Fibroblast of villous mesenchyme (primary cell): Measurements from ENCODE around the gene SPATA46. TPM values are rescaled to one million over a fixed set of nuclear protein-coding genes. Genes with fewer than 3 reads are reported as not detected.

ENCODE experiments used
- DNase-seq: peaks from one replicate; pipeline ENCODE4 v3.0.0-alpha.2; 2010; ENCODE audit warnings: low read depth
- H3K4me3 ChIP-seq: 2 replicates; pipeline ENCODE4 v1.5.1; 2011; ENCODE audit warnings: low read depth, mild to moderate bottlenecking, low read length
- small RNA-seq: library from RNA; depleted of rRNA; stranded (forward); fragments of <200 nt; gene quantifications from one replicate; pipeline ENCODE3, GENCODE V24; 2012
- total RNA-seq: library from RNA; depleted of rRNA; stranded (reverse); fragments of >200 nt; gene quantifications from 2 replicates; pipeline ENCODE4 v1.2.3, GENCODE V29; 2012
- TF ChIP-seq, protein P1 (sequence below): IDR thresholded peaks from 2 replicates; pipeline ENCODE4 v1.5.1; 2012; ENCODE audit warnings: low read depth, mild to moderate bottlenecking, low read length; ENCODE audit not compliant: insufficient read depth

Gene SPATA46
- total RNA-seq, 1 donor = not detected

DNA sequence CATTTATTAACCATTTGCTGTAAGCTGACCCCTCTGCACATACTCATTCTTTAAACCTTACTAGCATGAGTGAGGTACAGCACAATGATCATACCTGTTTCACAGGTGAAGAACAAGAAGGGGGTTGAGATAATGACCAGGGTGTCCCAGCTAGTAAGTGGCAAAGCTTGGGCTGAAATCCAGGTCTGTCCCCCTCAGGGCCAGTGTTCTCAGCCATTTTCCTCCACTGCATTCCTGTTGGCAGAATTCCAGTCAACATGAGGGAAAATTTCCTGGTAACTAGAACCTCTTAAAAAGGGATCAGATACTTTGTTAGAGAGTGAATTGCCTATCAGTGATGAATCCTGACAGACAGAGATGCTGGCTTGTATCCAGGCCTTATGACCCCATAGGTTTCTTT lies 48.1 kb downstream of the SPATA46 start:
- H3K4me3 ChIP-seq = no peak overlapping the region
- DNase-seq = no peak
- TF ChIP-seq, protein P1, sequence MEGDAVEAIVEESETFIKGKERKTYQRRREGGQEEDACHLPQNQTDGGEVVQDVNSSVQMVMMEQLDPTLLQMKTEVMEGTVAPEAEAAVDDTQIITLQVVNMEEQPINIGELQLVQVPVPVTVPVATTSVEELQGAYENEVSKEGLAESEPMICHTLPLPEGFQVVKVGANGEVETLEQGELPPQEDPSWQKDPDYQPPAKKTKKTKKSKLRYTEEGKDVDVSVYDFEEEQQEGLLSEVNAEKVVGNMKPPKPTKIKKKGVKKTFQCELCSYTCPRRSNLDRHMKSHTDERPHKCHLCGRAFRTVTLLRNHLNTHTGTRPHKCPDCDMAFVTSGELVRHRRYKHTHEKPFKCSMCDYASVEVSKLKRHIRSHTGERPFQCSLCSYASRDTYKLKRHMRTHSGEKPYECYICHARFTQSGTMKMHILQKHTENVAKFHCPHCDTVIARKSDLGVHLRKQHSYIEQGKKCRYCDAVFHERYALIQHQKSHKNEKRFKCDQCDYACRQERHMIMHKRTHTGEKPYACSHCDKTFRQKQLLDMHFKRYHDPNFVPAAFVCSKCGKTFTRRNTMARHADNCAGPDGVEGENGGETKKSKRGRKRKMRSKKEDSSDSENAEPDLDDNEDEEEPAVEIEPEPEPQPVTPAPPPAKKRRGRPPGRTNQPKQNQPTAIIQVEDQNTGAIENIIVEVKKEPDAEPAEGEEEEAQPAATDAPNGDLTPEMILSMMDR = no peak

DNA sequence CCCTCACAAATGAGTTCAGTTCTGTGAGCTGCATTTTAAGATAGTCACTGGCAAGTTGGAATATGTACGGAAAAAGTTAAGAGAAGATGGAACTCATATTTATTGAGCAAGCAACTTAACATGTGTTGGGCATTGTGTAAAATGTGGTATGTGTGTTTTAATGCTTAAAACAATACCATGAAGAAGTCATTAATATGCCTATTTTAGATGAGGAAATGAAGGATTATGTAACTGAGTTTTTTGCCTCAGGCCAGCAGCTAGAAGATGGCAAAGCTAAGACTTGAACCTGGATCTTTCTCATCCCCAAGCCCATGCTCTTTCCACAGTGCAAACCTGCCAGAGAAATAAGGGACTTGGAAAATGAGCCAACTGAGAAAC lies 48.9 kb downstream of the SPATA46 start:
- DNase-seq = no peak
- H3K4me3 ChIP-seq = no peak overlapping the region
- TF ChIP-seq, protein P1 = no peak

DNA sequence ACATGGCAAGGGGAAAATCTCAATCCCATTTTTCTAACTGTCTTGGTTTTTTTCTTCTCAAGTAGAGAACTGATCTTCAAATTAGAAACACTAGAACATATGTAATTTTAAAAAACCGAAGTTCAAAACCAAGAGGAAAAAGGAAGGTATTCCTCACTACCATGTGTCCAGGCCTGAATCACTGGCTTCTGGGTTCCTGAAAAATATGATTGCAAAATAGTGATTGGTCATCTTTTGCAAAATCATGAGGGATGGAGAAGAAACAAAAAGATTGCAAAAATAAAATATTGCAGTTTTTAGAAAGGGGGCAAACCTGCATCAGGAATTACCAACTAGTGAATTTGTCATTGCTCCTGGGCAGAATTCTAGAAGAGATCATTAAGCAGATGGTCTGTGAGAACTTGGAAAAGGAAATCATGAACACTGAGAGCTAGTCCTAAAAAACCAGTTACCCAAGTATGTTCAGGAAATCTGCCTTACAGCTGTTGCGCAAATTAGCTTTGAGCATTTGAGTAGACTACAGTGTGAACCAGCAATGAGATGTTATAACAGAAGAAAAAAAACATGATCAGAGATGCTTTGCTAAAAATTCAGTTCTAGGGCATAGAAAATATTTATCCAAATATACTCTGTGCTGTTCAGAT lies 49.4 kb downstream of the SPATA46 start:
- H3K4me3 ChIP-seq = no peak overlapping the region
- DNase-seq = no peak
- TF ChIP-seq, protein P1 = no peak

DNA sequence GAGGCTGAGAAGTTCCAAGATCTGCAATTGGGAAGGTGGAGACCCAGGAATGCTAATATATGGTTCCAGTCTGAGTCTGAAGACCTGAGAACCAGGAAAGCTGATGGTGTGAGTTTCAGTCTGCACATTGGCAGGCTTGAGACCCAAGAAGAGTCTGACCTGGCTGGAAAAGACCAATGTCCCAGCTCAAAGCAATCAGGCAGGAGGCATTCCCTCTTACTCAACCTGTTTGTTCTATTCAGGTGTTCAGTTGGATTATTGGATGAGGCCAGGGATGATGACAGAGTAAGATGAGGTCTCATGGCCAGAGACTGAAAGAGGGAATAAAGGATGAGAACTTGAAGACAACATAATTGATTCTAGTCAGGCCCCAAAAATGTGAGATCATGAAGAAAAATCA lies 50.1 kb downstream of the SPATA46 start:
- no peak for DNase-seq
- no peak overlapping the region for H3K4me3 ChIP-seq
- TF ChIP-seq, protein P1 = no peak

DNA sequence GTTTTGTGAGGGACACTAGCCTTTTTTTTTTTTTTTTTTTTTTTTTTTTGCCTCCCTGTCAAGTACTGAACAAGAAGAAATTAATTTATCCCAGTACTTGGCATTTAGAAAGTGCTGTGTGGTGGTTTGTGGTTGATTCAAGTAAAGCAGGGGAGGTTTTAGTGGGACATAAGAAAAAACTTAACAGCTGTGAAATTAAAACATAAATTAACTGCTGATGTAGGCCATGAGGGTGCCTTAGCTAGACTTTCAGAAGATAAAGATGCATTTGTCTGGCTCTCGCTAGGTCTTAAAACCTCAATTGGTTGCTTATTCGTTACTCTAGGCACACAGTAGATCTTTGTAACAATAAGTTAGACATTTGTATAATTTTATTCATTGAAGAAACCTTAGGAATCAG lies 52.3 kb downstream of the SPATA46 start:
- TF ChIP-seq, protein P1 = no peak
- DNase-seq = no peak
- H3K4me3 ChIP-seq = no peak overlapping the region

Small RNA genes within 50 kb of the gene (small RNA-seq; reads per million reads assigned to genes)
- gene MIR556 (not detected), gene RNA5SP61 (not detected)

Other genes with a start within 250 kb of the SPATA46 start
- under 0.01 and 0.86 TPM in 2 replicates for gene C1orf226, start 4.9 kb upstream of the SPATA46 start, total RNA-seq
- gene SH2D1B, start 35.3 kb upstream of the SPATA46 start, total RNA-seq = not detected in 2 replicates
- 69.9 and 139 TPM in 2 replicates for gene UHMK1, start 121.0 kb upstream of the SPATA46 start, total RNA-seq
- gene UAP1, start 184.9 kb upstream of the SPATA46 start, total RNA-seq = 93.1 and 108 TPM in 2 replicates